OCI-LY3 (cell line): ENCODE results near the gene CREB5.

ENCODE experiments used
- CTCF ChIP-seq: fragments of 200-600, 300-600 bp; sonication (generic); IDR thresholded peaks from 2 replicates; pipeline ENCODE4 v1.5.1; 2014; ENCODE audit warnings: antibody characterized with exemption, low read length, low read depth
- EZH2phosphoT487 ChIP-seq: fragments of 200-600 bp; shearing (Covaris generic); IDR thresholded peaks from 2 replicates; pipeline ENCODE4 v1.6.1; 2018; ENCODE audit warnings: antibody characterized with exemption, mixed run types, low read depth

- TF ChIP-seq CTCF: no peak
- no peak for TF ChIP-seq EZH2phosphoT487
Measured at GRCh38 chr7:28759475-28759971, 347.2 kb downstream of the CREB5 start.
